ENCODE results near the gene LRRIQ4.

- TF ChIP-seq CTCF (IDR thresholded peaks at IDR 0.05; ENCODE audit: low read depth, low read length, missing input control) (no peak), RXRA (IDR thresholded peaks at IDR 0.05) (no peak), SP1 (IDR thresholded peaks at IDR 0.05) (no peak)
Measured at GRCh38 chr3:169764312-169764881, 48.3 kb upstream of the LRRIQ4 start.

All from liver (tissue), 3 donors.